PC-3 (cell line): ENCODE measurements around the gene LMCD1. TPM values are rescaled to one million over a fixed set of nuclear protein-coding genes. Genes with fewer than 3 reads are reported as not detected.
A peak's percentile ranks its signal among the peaks of the same experiment; 100 is the strongest.

ENCODE experiments used
- ATAC-seq: fragments of 200-7000 bp; cut with Tn5 transposase; 2 replicates; pipeline ENCODE4 v1.9.1; 2020; ENCODE audit warnings: mild to moderate bottlenecking, moderate library complexity
- BruUV-seq: library from RNA; stranded (reverse); fragments of 400-500 nt; replicated peaks from 2 replicates; lab custom pipeline; 2021; lab: Mats Ljungman, UMichigan
- CTCF ChIA-PET: fragments of 300-600 bp; sonication (Branson Sonifier 250); formaldehyde crosslinking; loops from one replicate; lab custom pipeline; 2022; ENCODE audit warnings: antibody characterized with exemption; lab: Charles Lee
- POLR2A ChIA-PET: fragments of 300-600 bp; sonication (Branson Sonifier 250); formaldehyde crosslinking; loops from one replicate; lab custom pipeline; 2022; ENCODE audit warnings: antibody characterized with exemption; ENCODE audit not compliant: unreplicated experiment; lab: Charles Lee
- DNase-seq: peaks from one replicate; pipeline ENCODE4 v3.0.0-alpha.2; 2015
- H2AFZ ChIP-seq: fragments of 300-600 bp; sonication (generic); 2 replicates; pipeline ENCODE4 v1.6.0; 2016; ENCODE audit warnings: antibody characterized with exemption, low read length
- H3F3A ChIP-seq: fragments of 300-600 bp; sonication (generic); one replicate; pipeline ENCODE4 v1.6.0; 2017; ENCODE audit warnings: antibody characterized with exemption, low read length, control low read depth, mild to moderate bottlenecking; ENCODE audit not compliant: unreplicated experiment
- H3K27ac ChIP-seq: fragments of 300-600 bp; sonication (generic); 2 replicates; pipeline ENCODE4 v1.5.1; 2016; ENCODE audit warnings: mild to moderate bottlenecking, low read length
- H3K27me3 ChIP-seq: fragments of 300-600 bp; sonication (generic); 2 replicates; pipeline ENCODE4 v1.6.1; 2016; ENCODE audit warnings: low read length, mixed read lengths
- H3K36me3 ChIP-seq: fragments of 300-600 bp; sonication (generic); 2 replicates; pipeline ENCODE4 v1.6.1; 2016; ENCODE audit warnings: low read depth, mixed run types, low read length, mixed read lengths
- H3K4me1 ChIP-seq: fragments of 300-600 bp; sonication (generic); 2 replicates; pipeline ENCODE4 v1.5.1; 2016; ENCODE audit warnings: low read length; ENCODE audit not compliant: insufficient read depth
- H3K4me2 ChIP-seq: fragments of 300-600 bp; sonication (generic); 2 replicates; pipeline ENCODE4 v1.6.0; 2016; ENCODE audit warnings: low read length
- H3K4me3 ChIP-seq: fragments of 300-600 bp; sonication (generic); 2 replicates; pipeline ENCODE4 v1.5.1; 2016; ENCODE audit warnings: mild to moderate bottlenecking, low read length, mixed read lengths
- H3K79me2 ChIP-seq: fragments of 300-600 bp; sonication (generic); 2 replicates; pipeline ENCODE4 v1.6.1; 2017; ENCODE audit warnings: low read length, mixed read lengths
- H3K9ac ChIP-seq: fragments of 300-600 bp; sonication (generic); 2 replicates; pipeline ENCODE4 v1.6.0; 2016; ENCODE audit warnings: mild to moderate bottlenecking, low read length
- H3K9me2 ChIP-seq: fragments of 300-600 bp; sonication (generic); replicated peaks from 2 replicates; pipeline ENCODE4 v1.6.1; 2016; ENCODE audit warnings: mixed run types, low read length, mixed read lengths
- H3K9me3 ChIP-seq: fragments of 300-600 bp; sonication (generic); 2 replicates; pipeline ENCODE4 v1.6.1; 2016; ENCODE audit warnings: low read length, mixed read lengths
- H4K20me1 ChIP-seq: fragments of 300-600 bp; sonication (generic); 2 replicates; pipeline ENCODE4 v1.6.1; 2016; ENCODE audit warnings: low read length, mixed read lengths
- EZH2 ChIP-seq: fragments of 300-600 bp; sonication (generic); IDR thresholded peaks from one replicate; pipeline ENCODE4 v1.6.1; 2017; ENCODE audit warnings: antibody characterized with exemption, mild to moderate bottlenecking, low read length; ENCODE audit not compliant: unreplicated experiment
- EZH2phosphoT487 ChIP-seq: fragments of 300-600 bp; sonication (generic); IDR thresholded peaks from 2 replicates; pipeline ENCODE4 v1.6.1; 2018; ENCODE audit warnings: mild to moderate bottlenecking, antibody characterized with exemption, low read length, borderline replicate concordance
- intact Hi-C: fragments of 100-400 bp; cut with micrococcal nuclease; formaldehyde crosslinking; loops from 2 replicates; pipeline ENCODE4 v1.9.0; 2023
- total RNA-seq: library from RNA; depleted of rRNA; stranded (reverse); fragments of >200 nt; gene quantifications from 2 replicates; pipeline ENCODE4 v1.2.3, GENCODE V29; 2014
- TF ChIP-seq, protein P1 (sequence below): fragments of 300-600 bp; sonication (generic); conservative IDR thresholded peaks from 2 replicates; pipeline ENCODE4 v1.5.1; 2017; ENCODE audit warnings: antibody characterized with exemption, low read depth, mild to moderate bottlenecking, low read length

The LMCD1 gene
- total RNA-seq, 1 experiment from 2014 or later: 9.1 TPM

GRCh38 chr3:8455526-8456411, 45.9 kb upstream of the LMCD1 start:
- Histone ChIP-seq H3K27me3 (no peaks in the 10 kb centered on the region), H2AFZ (no peak overlapping the region), H3K79me2 (no peaks in the 10 kb centered on the region), H3K9me3 (no peaks in the 10 kb centered on the region), H3F3A (no peaks in the 10 kb centered on the region), H3K4me1 (no peaks in the 10 kb centered on the region), H3K4me3 (no peak overlapping the region), H3K4me2 (no peak overlapping the region), H3K36me3 (no peaks in the 10 kb centered on the region), H3K9ac (no peak overlapping the region), H3K27ac (no peak overlapping the region), H4K20me1 (no peaks in the 10 kb centered on the region), H3K9me2 (no peaks in the 10 kb centered on the region)
- intact Hi-C loops: no loop called here
- no peak for ATAC-seq
- TF ChIP-seq, protein P1, sequence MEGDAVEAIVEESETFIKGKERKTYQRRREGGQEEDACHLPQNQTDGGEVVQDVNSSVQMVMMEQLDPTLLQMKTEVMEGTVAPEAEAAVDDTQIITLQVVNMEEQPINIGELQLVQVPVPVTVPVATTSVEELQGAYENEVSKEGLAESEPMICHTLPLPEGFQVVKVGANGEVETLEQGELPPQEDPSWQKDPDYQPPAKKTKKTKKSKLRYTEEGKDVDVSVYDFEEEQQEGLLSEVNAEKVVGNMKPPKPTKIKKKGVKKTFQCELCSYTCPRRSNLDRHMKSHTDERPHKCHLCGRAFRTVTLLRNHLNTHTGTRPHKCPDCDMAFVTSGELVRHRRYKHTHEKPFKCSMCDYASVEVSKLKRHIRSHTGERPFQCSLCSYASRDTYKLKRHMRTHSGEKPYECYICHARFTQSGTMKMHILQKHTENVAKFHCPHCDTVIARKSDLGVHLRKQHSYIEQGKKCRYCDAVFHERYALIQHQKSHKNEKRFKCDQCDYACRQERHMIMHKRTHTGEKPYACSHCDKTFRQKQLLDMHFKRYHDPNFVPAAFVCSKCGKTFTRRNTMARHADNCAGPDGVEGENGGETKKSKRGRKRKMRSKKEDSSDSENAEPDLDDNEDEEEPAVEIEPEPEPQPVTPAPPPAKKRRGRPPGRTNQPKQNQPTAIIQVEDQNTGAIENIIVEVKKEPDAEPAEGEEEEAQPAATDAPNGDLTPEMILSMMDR: no peak
- TF ChIP-seq EZH2: no peak
- no peak for TF ChIP-seq EZH2phosphoT487
- DNase-seq: no peak
- BruUV-seq: no TSS peak
- CTCF ChIA-PET: no interaction called here
- POLR2A ChIA-PET: no interaction called here

DNA sequence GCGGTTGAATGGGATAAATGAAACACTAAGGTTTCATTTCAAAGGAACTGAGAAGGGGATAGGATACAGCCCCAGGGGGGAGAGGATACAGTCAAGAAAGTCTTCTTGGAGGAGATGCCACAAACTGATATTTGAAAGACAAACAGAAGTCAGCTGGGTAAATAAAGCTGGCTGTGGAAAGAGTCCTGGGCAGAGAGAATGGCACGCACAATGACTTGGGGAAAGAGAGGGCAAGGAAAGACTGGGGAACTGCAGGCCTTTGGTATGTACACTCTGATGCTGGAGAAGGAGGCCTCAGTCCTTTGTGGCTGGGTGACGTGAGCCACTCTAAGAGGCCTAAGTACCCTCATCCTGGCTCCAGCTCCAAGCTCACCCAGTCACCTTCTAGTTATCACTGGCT, 45.2 kb upstream of the LMCD1 start:
- no peak overlapping the region for H2AFZ ChIP-seq
- no peaks in the 10 kb centered on the region for H3K79me2 ChIP-seq
- no peak overlapping the region for H3K9ac ChIP-seq
- no peak overlapping the region for H3K27ac ChIP-seq
- no peak overlapping the region for H3K4me2 ChIP-seq
- no peak overlapping the region for H3K4me3 ChIP-seq
- ATAC-seq (peak; percentile 18; the same call in 1 of the 2 replicates), DNase-seq (peak; percentile 16)
- no peaks in the 10 kb centered on the region for H3F3A ChIP-seq
- intact Hi-C loops: no loop called here
- POLR2A ChIA-PET: no interaction called here
- no TSS peak for BruUV-seq
- no peaks in the 10 kb centered on the region for H3K9me2 ChIP-seq
- no peaks in the 10 kb centered on the region for H4K20me1 ChIP-seq
- CTCF ChIA-PET: no interaction called here
- no peaks in the 10 kb centered on the region for H3K9me3 ChIP-seq
- TF ChIP-seq, protein P1: no peak
- TF ChIP-seq EZH2 (no peak), EZH2phosphoT487 (no peak)
- H3K4me1 ChIP-seq: no peaks in the 10 kb centered on the region
- H3K27me3 ChIP-seq: no peaks in the 10 kb centered on the region
- no peaks in the 10 kb centered on the region for H3K36me3 ChIP-seq

- POLR2A ChIA-PET: no interaction called here
- H3K27me3 ChIP-seq: no peaks in the 10 kb centered on the region
- H3K36me3 ChIP-seq: no peaks in the 10 kb centered on the region
- ATAC-seq: no peak
- no peaks in the 10 kb centered on the region for H3K9me2 ChIP-seq
- TF ChIP-seq EZH2phosphoT487 (no peak), EZH2 (no peak)
- TF ChIP-seq, protein P1: no peak
- H3K9ac ChIP-seq: no peak overlapping the region
- no peak overlapping the region for H3K4me2 ChIP-seq
- no TSS peak for BruUV-seq
- H3K4me1 ChIP-seq: no peaks in the 10 kb centered on the region
- no peak for DNase-seq
- no peaks in the 10 kb centered on the region for H3K79me2 ChIP-seq
- H3K27ac ChIP-seq: no peak overlapping the region
- CTCF ChIA-PET: no interaction called here
- no peaks in the 10 kb centered on the region for H3K9me3 ChIP-seq
- no peaks in the 10 kb centered on the region for H4K20me1 ChIP-seq
- H3K4me3 ChIP-seq: no peak overlapping the region
- no peak overlapping the region for H2AFZ ChIP-seq
- no peaks in the 10 kb centered on the region for H3F3A ChIP-seq
- intact Hi-C loops: no loop called here
Measured at GRCh38 chr3:8457039-8457438, 44.6 kb upstream of the LMCD1 start.
